ENCODE measurements around the gene PLAC8L1. TPM values are rescaled to one million over a fixed set of nuclear protein-coding genes. Genes with fewer than 3 reads are reported as not detected.

The PLAC8L1 gene
- polyA plus RNA-seq, 1 donor (not counting 4 experiments of a cell fraction or from before 2014, with no cell fraction given), result 0.69 TPM

DNA sequence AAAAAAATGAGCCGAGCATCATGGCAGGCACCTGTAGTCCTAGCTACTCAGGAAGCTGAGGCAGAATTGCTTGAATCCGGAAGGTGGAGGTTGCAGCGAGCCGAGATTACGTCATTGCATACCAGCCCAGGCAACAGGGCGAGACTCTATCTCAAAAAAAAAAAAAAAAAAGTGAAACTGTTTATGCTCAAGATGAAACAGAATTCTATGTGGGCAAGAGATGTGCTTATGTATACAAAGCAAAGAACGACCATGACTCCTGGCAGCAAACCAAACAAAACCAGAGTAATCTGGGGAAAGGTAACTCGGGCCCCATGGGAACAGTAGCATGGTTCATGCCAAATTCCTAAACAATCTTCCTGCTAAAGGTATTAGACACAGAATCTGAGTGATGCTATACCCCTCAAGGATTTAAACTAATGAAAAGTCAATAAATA, 32.6 kb upstream of the PLAC8L1 start:
- Histone ChIP-seq H3K4me3 (ENCODE audit: control insufficient read depth in 2 of 3, extremely low read depth in 1 of 3, insufficient read depth in 2 of 3, low read depth in 1 of 3, low read length in 3 of 3) (no peak overlapping the region), H3K36me3 (ENCODE audit: control insufficient read depth in 2 of 2, extremely low read depth in 1 of 2, insufficient read depth in 2 of 2, low read length in 2 of 2) (peaks cover 17 to 42% of the 10 kb centered on the region in 2 experiments), H3K9me1 (ENCODE audit: control insufficient read depth, extremely low read depth, insufficient read depth, low read length) (no peaks in the 10 kb centered on the region), H2AFZ (ENCODE audit: control insufficient read depth, low read length) (no peak overlapping the region), H3K9me3 (ENCODE audit: control insufficient read depth, low read depth, low read length) (no peaks in the 10 kb centered on the region), H3K9ac (ENCODE audit: control insufficient read depth, extremely low read depth, insufficient read depth, low read length) (no peak overlapping the region), H3K4me1 (ENCODE audit: control insufficient read depth, extremely low read depth, insufficient read depth, low read length) (no peaks in the 10 kb centered on the region), H3K79me2 (ENCODE audit: control insufficient read depth, insufficient read depth, low read length) (no peaks in the 10 kb centered on the region), H3K27ac (ENCODE audit: control insufficient read depth, insufficient read depth, low read length) (no peak overlapping the region), H3K27me3 (ENCODE audit: control insufficient read depth, extremely low read depth, insufficient read depth, low read length) (no peaks in the 10 kb centered on the region), H4K20me1 (ENCODE audit: control insufficient read depth, extremely low read depth, insufficient read depth, low read length) (no peaks in the 10 kb centered on the region), H3K4me2 (ENCODE audit: control insufficient read depth, extremely low read depth, insufficient read depth, low read depth, low read length) (no peak overlapping the region)
- FAIRE-seq (no peak), DNase-seq (ENCODE audit: low read depth, low spot score) (no peak)
- dilution Hi-C loops (cut with MboI; ENCODE audit: extremely low pct_ligation_motif_present, low sequenced_read_pairs), result no loop called here
- no peak for TF ChIP-seq EZH2 (IDR thresholded peaks at IDR 0.05; ENCODE audit: low read length)
- TF ChIP-seq, protein P1, sequence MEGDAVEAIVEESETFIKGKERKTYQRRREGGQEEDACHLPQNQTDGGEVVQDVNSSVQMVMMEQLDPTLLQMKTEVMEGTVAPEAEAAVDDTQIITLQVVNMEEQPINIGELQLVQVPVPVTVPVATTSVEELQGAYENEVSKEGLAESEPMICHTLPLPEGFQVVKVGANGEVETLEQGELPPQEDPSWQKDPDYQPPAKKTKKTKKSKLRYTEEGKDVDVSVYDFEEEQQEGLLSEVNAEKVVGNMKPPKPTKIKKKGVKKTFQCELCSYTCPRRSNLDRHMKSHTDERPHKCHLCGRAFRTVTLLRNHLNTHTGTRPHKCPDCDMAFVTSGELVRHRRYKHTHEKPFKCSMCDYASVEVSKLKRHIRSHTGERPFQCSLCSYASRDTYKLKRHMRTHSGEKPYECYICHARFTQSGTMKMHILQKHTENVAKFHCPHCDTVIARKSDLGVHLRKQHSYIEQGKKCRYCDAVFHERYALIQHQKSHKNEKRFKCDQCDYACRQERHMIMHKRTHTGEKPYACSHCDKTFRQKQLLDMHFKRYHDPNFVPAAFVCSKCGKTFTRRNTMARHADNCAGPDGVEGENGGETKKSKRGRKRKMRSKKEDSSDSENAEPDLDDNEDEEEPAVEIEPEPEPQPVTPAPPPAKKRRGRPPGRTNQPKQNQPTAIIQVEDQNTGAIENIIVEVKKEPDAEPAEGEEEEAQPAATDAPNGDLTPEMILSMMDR (optimal IDR thresholded peaks at IDR 0.05 in 1 of 3, IDR thresholded peaks at IDR 0.05 in 1 of 3, conservative IDR thresholded peaks at IDR 0.05 in 1 of 3; ENCODE audit: extremely low read depth in 1 of 3, insufficient read depth in 2 of 3, low read length in 3 of 3), result no peak

DNA sequence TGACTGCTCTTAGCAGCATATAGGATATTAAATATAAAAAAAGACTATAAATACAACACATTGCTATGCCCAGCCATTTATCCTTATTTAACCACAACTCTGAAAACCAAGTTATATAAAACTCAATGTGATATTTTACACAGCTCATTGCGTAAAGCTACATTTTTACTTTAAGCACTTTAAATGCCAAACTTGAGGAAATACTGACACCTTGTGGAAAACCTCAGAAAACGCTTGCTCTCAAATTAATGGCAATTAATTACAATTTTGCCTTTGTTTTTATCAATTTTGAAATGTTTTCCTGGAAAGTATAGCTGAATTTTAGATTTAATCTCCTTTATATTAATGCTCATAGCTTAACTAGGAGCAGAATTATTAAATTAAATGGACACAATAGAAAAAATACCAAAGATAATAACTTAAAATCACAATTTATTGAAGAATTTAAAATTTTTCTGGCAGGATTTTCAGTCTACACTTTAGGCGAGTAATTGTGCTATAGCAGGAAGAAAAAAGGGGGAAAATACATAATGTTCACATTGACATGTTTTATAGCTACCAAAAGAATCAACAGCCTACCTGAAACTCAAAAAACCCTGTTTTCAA, 25.2 kb upstream of the PLAC8L1 start:
- no peak for TF ChIP-seq EZH2 (IDR thresholded peaks at IDR 0.05; ENCODE audit: low read length)
- TF ChIP-seq, protein P1 (optimal IDR thresholded peaks at IDR 0.05 in 1 of 3, IDR thresholded peaks at IDR 0.05 in 1 of 3, conservative IDR thresholded peaks at IDR 0.05 in 1 of 3; ENCODE audit: extremely low read depth in 1 of 3, insufficient read depth in 2 of 3, low read length in 3 of 3), result peak in 2 of 3 experiments; percentile 28 to 46
- Histone ChIP-seq H4K20me1 (ENCODE audit: control insufficient read depth, extremely low read depth, insufficient read depth, low read length) (no peaks in the 10 kb centered on the region), H3K27ac (ENCODE audit: control insufficient read depth, insufficient read depth, low read length) (no peak overlapping the region), H3K4me1 (ENCODE audit: control insufficient read depth, extremely low read depth, insufficient read depth, low read length) (no peaks in the 10 kb centered on the region), H3K4me2 (ENCODE audit: control insufficient read depth, extremely low read depth, insufficient read depth, low read depth, low read length) (no peak overlapping the region), H3K9ac (ENCODE audit: control insufficient read depth, extremely low read depth, insufficient read depth, low read length) (no peak overlapping the region), H3K9me3 (ENCODE audit: control insufficient read depth, low read depth, low read length) (no peaks in the 10 kb centered on the region), H3K9me1 (ENCODE audit: control insufficient read depth, extremely low read depth, insufficient read depth, low read length) (no peaks in the 10 kb centered on the region), H3K36me3 (ENCODE audit: control insufficient read depth in 2 of 2, extremely low read depth in 1 of 2, insufficient read depth in 2 of 2, low read length in 2 of 2) (peaks cover 19 to 48% of the 10 kb centered on the region in 2 experiments), H2AFZ (ENCODE audit: control insufficient read depth, low read length) (no peak overlapping the region), H3K27me3 (ENCODE audit: control insufficient read depth, extremely low read depth, insufficient read depth, low read length) (no peaks in the 10 kb centered on the region), H3K79me2 (ENCODE audit: control insufficient read depth, insufficient read depth, low read length) (no peaks in the 10 kb centered on the region), H3K4me3 (ENCODE audit: control insufficient read depth in 2 of 3, extremely low read depth in 1 of 3, insufficient read depth in 2 of 3, low read depth in 1 of 3, low read length in 3 of 3) (no peak overlapping the region)
- dilution Hi-C loops (cut with MboI; ENCODE audit: extremely low pct_ligation_motif_present, low sequenced_read_pairs), result no loop called here
- no peak for DNase-seq (ENCODE audit: low read depth, low spot score)
- peak; percentile 49 for FAIRE-seq
